ENCODE results near the gene QSER1.
"Not testable (repeated sequence)": the region's sequence is repeated elsewhere in the genome, so short reads cannot be mapped to it uniquely, and the experiment has no call there.

The QSER1 gene

GRCh38 chr11:32891657-32892354 lies 805 bp upstream of the QSER1 start:
- no peak for FAIRE-seq

GRCh38 chr11:32893093-32893342 lies 407 bp downstream of the QSER1 start:
- FAIRE-seq, result no peak

GRCh38 chr11:32893343-32894148 lies 935 bp downstream of the QSER1 start:
- FAIRE-seq, result no peak

- peak; percentile 95 for FAIRE-seq
These were observed 1.7 kb downstream of the QSER1 start for GRCh38 chr11:32894149-32894827.

GRCh38 chr11:32894921-32895320 lies 2.3 kb downstream of the QSER1 start:
- no peak for FAIRE-seq

- no peak for FAIRE-seq
These were observed 2.9 kb downstream of the QSER1 start for GRCh38 chr11:32895471-32895870.

- FAIRE-seq, result no peak
These were observed 4.5 kb downstream of the QSER1 start for GRCh38 chr11:32897103-32897502.

- FAIRE-seq, result no peak
These were observed 6.8 kb downstream of the QSER1 start for GRCh38 chr11:32899438-32899837.

- FAIRE-seq, result no peak
These were observed 9.6 kb downstream of the QSER1 start for GRCh38 chr11:32902089-32902665.

- no peak for FAIRE-seq
These were observed 12.5 kb downstream of the QSER1 start for GRCh38 chr11:32905028-32905667.

- FAIRE-seq, result no peak
These were observed 16.0 kb downstream of the QSER1 start for GRCh38 chr11:32908619-32909018.

- no peak for FAIRE-seq
These were observed 18.8 kb downstream of the QSER1 start for GRCh38 chr11:32911413-32911812.

- no peak for FAIRE-seq
These were observed 20.8 kb downstream of the QSER1 start for GRCh38 chr11:32913445-32913844.

- no peak for FAIRE-seq
These were observed 23.8 kb downstream of the QSER1 start for GRCh38 chr11:32916361-32916760.

- no peak for FAIRE-seq
These were observed 24.4 kb downstream of the QSER1 start for GRCh38 chr11:32916994-32917393.

- FAIRE-seq, result no peak
These were observed 25.8 kb downstream of the QSER1 start for GRCh38 chr11:32918427-32918826.

GRCh38 chr11:32919338-32919737 lies 26.7 kb downstream of the QSER1 start:
- FAIRE-seq, result no peak

GRCh38 chr11:32920570-32920969 lies 28.0 kb downstream of the QSER1 start:
- no peak for FAIRE-seq

- FAIRE-seq, result no peak
These were observed 28.6 kb downstream of the QSER1 start for GRCh38 chr11:32921204-32921603.

- FAIRE-seq, result no peak
These were observed 39.0 kb downstream of the QSER1 start for GRCh38 chr11:32931606-32932005.

- FAIRE-seq, result no peak
These were observed 39.6 kb downstream of the QSER1 start for GRCh38 chr11:32932196-32932595.

GRCh38 chr11:32935462-32936029 lies 42.9 kb downstream of the QSER1 start:
- FAIRE-seq, result no peak

GRCh38 chr11:32936178-32936577 lies 43.6 kb downstream of the QSER1 start:
- not testable (repeated sequence) for FAIRE-seq

All from islet of Langerhans (tissue), 1 donor.